SK-N-DZ (cell line): ENCODE data around the gene HECTD1.
"Not testable (repeated sequence)": the region's sequence is repeated elsewhere in the genome, so short reads cannot be mapped to it uniquely, and the experiment has no call there.

Source experiments
- DNase-seq: peaks from one replicate; pipeline ENCODE4 v3.0.0-alpha.2; 2015; ENCODE audit warnings: low spot score
- small RNA-seq, 2 experiments: library from RNA; depleted of rRNA; stranded (forward); fragments of <200 nt; gene quantifications; one replicate each; pipeline ENCODE3, GENCODE V24; 2014

HECTD1 gene

DNA sequence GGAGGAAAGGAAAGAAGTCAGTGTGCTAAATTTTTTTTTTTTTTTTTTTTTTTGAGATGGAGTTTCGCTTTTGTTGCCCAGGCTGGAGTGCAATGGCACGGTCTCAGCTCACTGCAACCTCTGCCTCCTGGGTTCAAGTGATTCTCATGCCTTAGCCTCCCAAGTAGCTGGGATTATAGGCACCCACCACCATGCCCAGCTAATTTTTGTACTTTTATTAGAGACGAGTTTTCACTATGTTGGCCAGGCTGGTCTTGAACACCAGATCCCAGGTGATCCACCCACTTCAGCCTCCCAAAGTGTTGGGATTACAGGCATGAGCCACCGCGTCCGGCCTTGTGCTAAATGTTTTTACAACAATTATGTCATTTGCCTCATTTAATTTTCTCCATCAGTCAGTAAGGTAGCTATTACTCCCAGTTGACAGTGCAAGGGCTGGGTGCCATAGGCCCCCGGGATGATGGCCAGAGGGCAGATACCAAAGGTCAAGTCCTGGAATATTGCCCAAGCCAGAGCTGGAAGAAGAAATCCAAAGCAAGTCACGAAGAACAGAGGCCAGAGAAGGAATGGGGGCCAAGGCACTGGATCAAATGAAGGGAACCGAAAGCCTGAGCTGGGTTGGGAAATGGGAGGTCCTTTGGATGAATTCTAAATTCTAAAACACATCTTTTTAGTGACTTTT lies 154.5 kb downstream of the HECTD1 start:
- not testable (repeated sequence) for DNase-seq

DNA sequence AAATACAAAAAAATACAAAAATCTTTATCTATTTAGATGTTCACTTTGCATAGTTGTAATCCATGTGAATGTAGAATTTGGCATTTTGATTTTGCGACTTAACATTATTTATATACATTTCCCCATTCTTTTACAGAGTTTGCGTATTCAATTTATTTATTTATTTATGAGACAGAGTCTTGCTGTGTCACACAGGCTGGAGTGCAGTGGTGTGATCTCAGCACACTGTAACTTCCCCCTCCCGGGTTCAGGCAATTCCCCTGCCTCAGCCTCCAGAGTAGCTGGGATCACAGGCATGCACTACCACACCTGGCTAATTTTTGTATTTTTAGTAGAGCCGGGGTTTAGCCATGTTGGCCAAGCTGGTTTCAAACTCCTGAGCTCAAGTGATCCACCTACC lies 156.1 kb downstream of the HECTD1 start:
- no peak for DNase-seq

DNA sequence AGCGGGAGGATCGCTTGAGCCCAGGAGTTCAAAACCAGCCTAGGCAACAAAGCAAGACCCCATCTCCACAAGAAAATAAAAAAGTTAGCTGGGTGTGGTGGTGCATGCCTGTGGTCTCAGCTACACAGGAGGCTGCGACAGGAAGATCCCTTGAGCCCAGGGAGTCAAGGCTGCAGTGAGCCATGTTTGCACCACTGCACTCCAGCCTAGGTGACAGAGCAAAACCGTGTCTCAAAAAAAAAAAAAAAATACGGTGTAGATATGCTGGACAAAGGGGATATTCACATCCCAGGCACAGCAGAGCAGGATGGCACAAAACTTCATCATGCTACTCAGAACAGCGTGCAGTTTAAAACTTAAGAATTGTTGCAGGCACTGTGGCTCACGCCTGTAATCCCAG lies 156.6 kb downstream of the HECTD1 start:
- DNase-seq: no peak

Small RNA genes lying within 50 kb of the gene (small RNA-seq; reads per million reads assigned to genes)
- 0 reads per million in 2 experiments for gene RF00019
- 0 reads per million in 2 experiments for gene RNU6-541P
